Mesenchymal stem cell (in vitro differentiated cells and primary cell): ENCODE data around the gene BCR.
A peak's percentile ranks its signal among the peaks of the same experiment; 100 is the strongest.

Experiments
- DNase-seq: peaks from one replicate; pipeline ENCODE4 v3.0.0-alpha.2; 2013
- H2AFZ ChIP-seq: one replicate; pipeline ENCODE4 v1.6.1; 2013; ENCODE audit warnings: low read depth, mild to moderate bottlenecking, control low read depth, inconsistent platforms, low read length, moderate library complexity
- H2AK5ac ChIP-seq: 2 replicates; pipeline ENCODE4 v1.6.1; 2013; ENCODE audit warnings: low read length, moderate library complexity, mild to moderate bottlenecking, inconsistent platforms; ENCODE audit not compliant: severe bottlenecking
- H2BK120ac ChIP-seq: one replicate; pipeline ENCODE4 v1.6.1; 2013; ENCODE audit warnings: low read depth, mild to moderate bottlenecking, inconsistent platforms, low read length, moderate library complexity
- H2BK12ac ChIP-seq, 2 experiments: one replicate each; pipeline ENCODE4 v1.6.1; 2013; ENCODE audit warnings: inconsistent platforms in 2 of 2, low read length in 2 of 2, mild to moderate bottlenecking in 2 of 2, moderate library complexity in 2 of 2, control low read depth in 1 of 2
- H2BK15ac ChIP-seq: one replicate; pipeline ENCODE4 v1.6.1; 2013; ENCODE audit warnings: mild to moderate bottlenecking, low read depth, inconsistent platforms; ENCODE audit not compliant: poor library complexity, severe bottlenecking
- H2BK5ac ChIP-seq: 2 replicates; pipeline ENCODE4 v1.6.1; 2013; ENCODE audit warnings: low read depth, mild to moderate bottlenecking, low read length, control low read depth, inconsistent platforms; ENCODE audit not compliant: poor library complexity, severe bottlenecking
- H3K14ac ChIP-seq, 2 experiments: one replicate each; pipeline ENCODE4 v1.6.1; 2013; ENCODE audit warnings: inconsistent platforms in 2 of 2, low read length in 2 of 2, control low read depth in 1 of 2, mild to moderate bottlenecking in 1 of 2, moderate library complexity in 1 of 2
- H3K18ac ChIP-seq, 2 experiments: one replicate each; pipeline ENCODE4 v1.6.1; 2013; ENCODE audit warnings: inconsistent platforms in 2 of 2, low read length in 2 of 2, control low read depth in 1 of 2, low read depth in 1 of 2, mild to moderate bottlenecking in 1 of 2
- H3K23ac ChIP-seq, 2 experiments: one replicate each; pipeline ENCODE4 v1.6.1; 2013; ENCODE audit warnings: inconsistent platforms in 2 of 2, low read length in 2 of 2, mild to moderate bottlenecking in 2 of 2, moderate library complexity in 2 of 2, control low read depth in 1 of 2
- H3K27ac ChIP-seq: 2 replicates; pipeline ENCODE4 v1.5.1; 2013; ENCODE audit warnings: mild to moderate bottlenecking, moderate library complexity, low read length, control low read depth, inconsistent platforms; ENCODE audit not compliant: poor library complexity, severe bottlenecking
- H3K27me3 ChIP-seq, 2 experiments: 2 replicates each; pipeline versions ENCODE4 v1.6.1 to v1.7.0; 2013; ENCODE audit warnings: low read length in 2 of 2, mild to moderate bottlenecking in 2 of 2, moderate library complexity in 2 of 2, control low read depth in 1 of 2, inconsistent platforms in 1 of 2; ENCODE audit not compliant: control insufficient read depth in 1 of 2, insufficient read depth in 1 of 2
- H3K36me3 ChIP-seq, 2 experiments: 2 replicates each; pipeline versions ENCODE4 v1.6.1 to v1.7.0; 2013; ENCODE audit warnings: low read length in 2 of 2, control low read depth in 1 of 2, inconsistent platforms in 1 of 2, low read depth in 1 of 2, mild to moderate bottlenecking in 1 of 2; ENCODE audit not compliant: insufficient read depth in 2 of 2, control insufficient read depth in 1 of 2
- H3K4ac ChIP-seq, 2 experiments: one replicate each; pipeline ENCODE4 v1.6.1; 2013; ENCODE audit warnings: inconsistent platforms in 2 of 2, low read length in 2 of 2, mild to moderate bottlenecking in 2 of 2, moderate library complexity in 2 of 2, control low read depth in 1 of 2, low read depth in 1 of 2
- H3K4me1 ChIP-seq: 2 replicates; pipeline ENCODE4 v1.6.1; 2013; ENCODE audit warnings: low read depth, low read length, control low read depth; ENCODE audit not compliant: control insufficient read depth, insufficient read depth
- H3K4me2 ChIP-seq: 2 replicates; pipeline ENCODE4 v1.6.1; 2013; ENCODE audit warnings: low read length, mild to moderate bottlenecking, inconsistent platforms; ENCODE audit not compliant: poor library complexity, severe bottlenecking
- H3K4me3 ChIP-seq, 2 experiments: 2 replicates each; pipeline versions ENCODE4 v1.5.1 to v1.7.0; 2013; ENCODE audit warnings: low read length in 2 of 2, mild to moderate bottlenecking in 2 of 2, control low read depth in 1 of 2, low read depth in 1 of 2; ENCODE audit not compliant: insufficient read depth in 1 of 2
- H3K79me1 ChIP-seq: replicated peaks from 2 replicates; pipeline ENCODE4 v1.6.1; 2013; ENCODE audit warnings: mild to moderate bottlenecking, control low read depth, low read length, inconsistent platforms; ENCODE audit not compliant: poor library complexity, severe bottlenecking
- H3K9ac ChIP-seq: 2 replicates; pipeline ENCODE4 v1.7.0; 2013; ENCODE audit warnings: mild to moderate bottlenecking, low read length, moderate library complexity
- H3K9me3 ChIP-seq: 2 replicates; pipeline ENCODE4 v1.7.0; 2013; ENCODE audit warnings: mild to moderate bottlenecking, low read length; ENCODE audit not compliant: control insufficient read depth
- H4K8ac ChIP-seq: one replicate; pipeline ENCODE4 v1.6.1; 2013; ENCODE audit warnings: inconsistent platforms, mild to moderate bottlenecking, low read length, moderate library complexity
- H4K91ac ChIP-seq: one replicate; pipeline ENCODE4 v1.6.1; 2013; ENCODE audit warnings: mild to moderate bottlenecking, low read length, inconsistent platforms
- WGBS: methylation state at CpG from one replicate; pipeline ENCODE4 v1.1.7; 2013; ENCODE audit warnings: mixed read lengths; 5-methylcytosine and 5-hydroxymethylcytosine counted together

BCR gene

DNA sequence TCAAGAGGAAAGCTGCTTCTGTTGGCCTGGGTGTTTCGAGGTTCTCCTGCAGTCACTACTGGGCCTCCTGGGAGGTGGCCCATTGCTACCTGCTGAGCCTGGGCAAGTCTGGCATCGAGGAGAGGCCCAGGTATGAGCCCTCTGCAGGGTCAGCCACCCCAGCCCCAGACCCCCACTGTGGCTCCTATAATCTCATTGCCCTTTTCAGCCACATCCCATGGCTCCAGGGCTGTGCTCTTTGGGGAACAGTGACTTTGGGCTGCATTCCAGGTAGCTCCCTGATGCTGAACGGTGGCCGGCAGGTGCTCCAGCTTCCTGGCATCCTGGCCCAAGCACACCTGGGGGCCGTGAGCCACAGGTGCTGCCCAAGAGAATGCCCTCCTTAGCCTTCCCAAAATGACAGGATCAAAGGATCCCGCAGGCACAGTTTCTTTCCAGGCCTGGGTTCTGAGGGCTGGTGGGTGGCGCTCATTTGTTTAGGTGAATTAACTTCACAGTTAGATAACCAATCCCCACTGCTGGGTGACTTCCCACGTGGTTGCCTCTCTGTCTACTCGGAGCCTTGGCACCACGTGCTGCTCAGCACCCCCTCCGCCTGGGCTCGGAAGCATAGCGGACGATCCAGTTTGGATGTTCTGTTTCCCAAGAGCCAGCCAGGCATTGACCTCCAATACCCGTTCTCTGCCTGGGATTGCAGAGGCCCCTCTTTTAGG lies 97.4 kb downstream of the BCR start:
- no peak overlapping the region for H3K23ac ChIP-seq
- no peak overlapping the region for H3K9ac ChIP-seq
- no peak overlapping the region for H2AK5ac ChIP-seq
- H3K27me3 ChIP-seq = no peaks in the 10 kb centered on the region
- H3K27ac ChIP-seq = no peak overlapping the region
- no peak overlapping the region for H3K4ac ChIP-seq
- no peak overlapping the region for H2AFZ ChIP-seq
- peaks cover 19% of the 10 kb centered on the region for H3K4me1 ChIP-seq
- DNase-seq = no peak
- H4K8ac ChIP-seq = no peak overlapping the region
- H2BK12ac ChIP-seq = no peak overlapping the region
- H3K14ac ChIP-seq = no peak overlapping the region
- H3K18ac ChIP-seq = no peak overlapping the region
- peaks cover 69 to 80% of the 10 kb centered on the region in 2 experiments for H3K36me3 ChIP-seq
- H4K91ac ChIP-seq = no peak overlapping the region
- H2BK120ac ChIP-seq = no peak overlapping the region
- peaks cover 4% of the 10 kb centered on the region for H3K79me1 ChIP-seq
- H3K4me3 ChIP-seq = no peak overlapping the region
- H3K4me2 ChIP-seq = no peak overlapping the region
- H2BK5ac ChIP-seq = no peak overlapping the region
- no peaks in the 10 kb centered on the region for H3K9me3 ChIP-seq
- H2BK15ac ChIP-seq = no peak overlapping the region
- 91% methylated on average over 15 of the region's 15 CpGs for WGBS

DNA sequence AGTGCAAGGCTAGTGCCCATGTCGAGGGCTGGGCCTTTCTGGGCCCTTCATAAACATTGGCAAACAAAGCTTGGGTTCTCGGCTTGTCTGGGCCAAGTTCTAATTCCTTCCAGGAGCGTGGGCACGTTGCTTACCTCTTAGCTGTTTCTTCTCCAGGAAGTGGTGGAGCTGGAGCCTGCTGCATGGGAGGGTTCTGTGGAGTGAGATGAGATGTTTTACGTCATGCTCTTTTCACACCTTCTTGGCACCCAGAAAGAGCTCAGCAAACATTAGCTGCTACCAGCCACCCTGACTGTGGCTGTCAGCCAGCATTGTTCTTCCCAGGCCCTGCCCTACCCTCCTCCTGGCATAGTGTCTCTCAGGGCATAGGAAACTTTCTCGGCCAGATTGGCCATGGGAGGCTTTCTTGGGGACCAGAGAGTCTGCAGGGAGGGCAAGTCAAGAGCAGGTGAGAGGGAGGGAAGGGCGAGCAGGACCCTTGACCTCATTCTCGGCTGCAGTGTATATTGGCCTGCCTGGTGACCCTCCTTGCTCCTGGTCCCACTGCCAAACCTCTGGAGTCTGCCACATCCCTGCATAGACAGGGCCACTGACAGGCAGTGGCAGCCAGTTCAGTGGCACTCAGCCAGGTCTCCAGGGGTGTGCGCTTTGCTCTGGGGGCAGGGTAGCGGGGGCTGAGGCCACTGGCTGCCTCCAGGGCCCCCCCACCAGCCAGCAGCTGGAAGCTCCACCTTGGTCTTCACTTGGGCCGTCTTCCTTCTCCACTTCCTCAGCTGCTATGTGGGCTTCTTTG lies 98.8 kb downstream of the BCR start:
- H2AK5ac ChIP-seq = no peak overlapping the region
- no peak overlapping the region for H3K4ac ChIP-seq
- H3K36me3 ChIP-seq = peaks cover 63 to 80% of the 10 kb centered on the region in 2 experiments
- H2BK15ac ChIP-seq = no peak overlapping the region
- no peak for DNase-seq
- H3K9ac ChIP-seq = peak overlapping the region; percentile 23
- H4K8ac ChIP-seq = no peak overlapping the region
- no peak overlapping the region for H2BK5ac ChIP-seq
- no peak overlapping the region for H2BK120ac ChIP-seq
- no peak overlapping the region for H3K18ac ChIP-seq
- no peak overlapping the region for H3K4me3 ChIP-seq
- no peak overlapping the region for H2BK12ac ChIP-seq
- WGBS = 93% methylated on average over 9 of the region's 11 CpGs
- no peaks in the 10 kb centered on the region for H3K9me3 ChIP-seq
- no peak overlapping the region for H3K23ac ChIP-seq
- no peak overlapping the region for H3K27ac ChIP-seq
- H4K91ac ChIP-seq = no peak overlapping the region
- H3K14ac ChIP-seq = no peak overlapping the region
- H3K79me1 ChIP-seq = peaks cover 4% of the 10 kb centered on the region
- H3K4me2 ChIP-seq = no peak overlapping the region
- no peaks in the 10 kb centered on the region for H3K27me3 ChIP-seq
- H3K4me1 ChIP-seq = peaks cover 25% of the 10 kb centered on the region
- no peak overlapping the region for H2AFZ ChIP-seq

DNA sequence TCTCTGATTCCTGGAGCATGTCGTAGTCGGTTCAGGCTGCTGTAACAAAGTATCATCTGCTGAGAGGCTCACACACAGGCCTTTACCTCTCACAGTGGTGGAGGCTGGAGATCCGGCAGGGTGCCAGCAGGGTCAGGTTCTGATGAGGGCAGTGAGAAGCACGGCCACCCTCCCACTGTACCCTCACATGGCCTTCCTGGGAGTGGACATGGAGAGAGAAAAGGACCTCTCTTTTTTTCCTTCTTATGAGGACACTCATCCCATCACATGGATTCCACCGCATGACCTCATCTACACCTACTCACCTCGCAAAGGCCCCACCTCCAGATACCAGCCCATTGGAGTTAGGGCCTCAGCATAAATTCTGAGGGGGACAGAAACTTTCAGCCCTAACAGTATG lies 99.5 kb downstream of the BCR start:
- H3K36me3 ChIP-seq = peaks cover 66 to 82% of the 10 kb centered on the region in 2 experiments
- H2AFZ ChIP-seq = no peak overlapping the region
- 93% methylated on average over 5 of the region's 6 CpGs for WGBS
- no peaks in the 10 kb centered on the region for H3K9me3 ChIP-seq
- no peak overlapping the region for H3K4ac ChIP-seq
- H3K23ac ChIP-seq = no peak overlapping the region
- H2AK5ac ChIP-seq = no peak overlapping the region
- H3K4me3 ChIP-seq = no peak overlapping the region
- DNase-seq = no peak
- no peak overlapping the region for H3K27ac ChIP-seq
- H2BK120ac ChIP-seq = no peak overlapping the region
- H4K8ac ChIP-seq = no peak overlapping the region
- no peak overlapping the region for H4K91ac ChIP-seq
- no peaks in the 10 kb centered on the region for H3K27me3 ChIP-seq
- no peak overlapping the region for H3K18ac ChIP-seq
- no peak overlapping the region for H3K4me2 ChIP-seq
- H3K79me1 ChIP-seq = peaks cover 4% of the 10 kb centered on the region
- H2BK12ac ChIP-seq = no peak overlapping the region
- H2BK5ac ChIP-seq = no peak overlapping the region
- H3K14ac ChIP-seq = no peak overlapping the region
- H3K4me1 ChIP-seq = peaks cover 25% of the 10 kb centered on the region
- peak overlapping the region; percentile 23 for H3K9ac ChIP-seq
- H2BK15ac ChIP-seq = no peak overlapping the region

DNA sequence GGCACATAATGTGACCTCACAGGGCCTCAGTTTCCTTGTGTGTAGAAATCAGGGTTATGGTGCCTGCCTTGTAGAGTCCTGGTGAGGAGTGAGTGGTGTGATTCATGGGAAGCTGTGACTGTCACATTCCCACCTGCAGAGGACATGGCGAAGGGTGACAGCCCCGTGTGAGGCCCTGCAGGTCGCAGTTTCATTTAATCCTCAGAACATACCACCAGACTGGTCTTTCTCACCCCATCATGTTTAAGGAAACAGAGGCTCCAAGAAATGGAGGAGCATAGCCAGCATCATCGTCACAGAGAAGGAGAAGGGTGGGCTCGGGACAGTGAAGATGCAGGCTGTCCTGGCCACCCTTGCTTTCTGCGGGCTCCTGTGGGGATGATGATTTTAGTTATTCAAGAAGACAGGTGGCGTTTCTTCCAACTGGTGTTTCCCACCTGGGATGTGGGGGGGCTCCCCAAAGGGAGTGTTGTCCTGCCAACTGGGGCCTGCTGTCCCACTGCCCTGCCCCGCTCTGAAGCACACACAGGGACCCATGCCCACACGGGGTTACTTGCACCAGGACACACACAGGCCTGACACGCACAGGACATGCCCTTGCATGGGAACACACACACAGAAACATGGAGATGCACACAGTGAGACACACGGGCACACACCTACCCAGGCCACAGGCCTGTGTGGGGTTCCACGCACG lies 100.2 kb downstream of the BCR start:
- peaks cover 25% of the 10 kb centered on the region for H3K4me1 ChIP-seq
- no peak overlapping the region for H3K27ac ChIP-seq
- H3K23ac ChIP-seq = no peak overlapping the region
- peak overlapping the region; percentile 23 for H3K9ac ChIP-seq
- 94% methylated on average over 13 of the region's 13 CpGs for WGBS
- H2BK12ac ChIP-seq = no peak overlapping the region
- no peak overlapping the region for H2BK15ac ChIP-seq
- no peak overlapping the region for H3K14ac ChIP-seq
- peaks cover 2% of the 10 kb centered on the region for H3K79me1 ChIP-seq
- no peak overlapping the region for H4K91ac ChIP-seq
- DNase-seq = no peak
- no peak overlapping the region for H3K4ac ChIP-seq
- no peak overlapping the region for H2AK5ac ChIP-seq
- H3K18ac ChIP-seq = no peak overlapping the region
- peaks cover 67 to 81% of the 10 kb centered on the region in 2 experiments for H3K36me3 ChIP-seq
- no peak overlapping the region for H3K4me3 ChIP-seq
- no peak overlapping the region for H3K4me2 ChIP-seq
- H2BK120ac ChIP-seq = no peak overlapping the region
- no peak overlapping the region for H2AFZ ChIP-seq
- H4K8ac ChIP-seq = no peak overlapping the region
- no peaks in the 10 kb centered on the region for H3K27me3 ChIP-seq
- no peaks in the 10 kb centered on the region for H3K9me3 ChIP-seq
- no peak overlapping the region for H2BK5ac ChIP-seq
